OCI-M1 (cell line): ENCODE results near the gene CHST9.
A peak's percentile ranks its signal among the peaks of the same experiment; 100 is the strongest.
"Not testable (repeated sequence)": the region's sequence is repeated elsewhere in the genome, so short reads cannot be mapped to it uniquely, and the experiment has no call there.

Source experiments
- DNase-seq: peaks from one replicate; lab custom pipeline; 2025; lab: John Stamatoyannopoulos, UW

The CHST9 gene

DNA sequence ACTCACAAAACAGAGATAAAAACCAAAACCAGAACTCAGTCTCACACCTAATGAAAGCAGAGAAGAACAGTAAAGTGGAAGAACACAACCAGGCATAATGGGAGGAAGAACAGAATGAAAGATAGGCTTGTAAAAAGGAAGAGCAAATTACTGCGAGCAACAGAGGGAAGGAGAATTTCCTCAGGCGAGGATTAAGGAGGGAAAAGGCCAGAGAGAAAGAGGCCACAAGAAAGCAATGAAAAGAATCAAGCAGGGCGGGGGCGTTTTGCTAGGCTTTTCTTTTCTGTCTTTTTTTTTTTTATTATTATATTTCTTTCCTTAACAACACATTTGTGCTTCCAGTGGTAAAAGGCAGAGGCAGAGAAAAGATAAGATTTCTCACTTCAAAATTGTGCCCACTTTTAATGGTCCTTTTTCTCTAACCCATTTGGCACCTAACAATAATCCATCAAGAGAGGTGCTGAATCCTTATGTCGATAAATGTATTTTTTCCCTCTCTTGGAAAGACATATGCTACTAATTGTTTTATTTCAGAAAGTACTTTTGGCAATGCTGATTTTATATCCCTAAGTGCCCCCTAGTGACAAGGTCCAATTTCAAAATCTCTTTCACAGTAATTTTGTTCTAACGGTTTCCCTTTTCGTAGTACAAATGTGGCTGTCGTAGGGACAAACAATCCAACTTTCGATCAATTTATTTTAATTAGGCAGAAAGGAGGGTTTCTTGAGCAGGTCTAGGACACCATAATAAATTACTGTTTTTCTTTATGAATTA, 180.9 kb downstream of the CHST9 start:
- peak; percentile 74 for DNase-seq

- no peak for DNase-seq
Measured at GRCh38 chr18:26999797-27000196, 185.3 kb downstream of the CHST9 start.

DNA sequence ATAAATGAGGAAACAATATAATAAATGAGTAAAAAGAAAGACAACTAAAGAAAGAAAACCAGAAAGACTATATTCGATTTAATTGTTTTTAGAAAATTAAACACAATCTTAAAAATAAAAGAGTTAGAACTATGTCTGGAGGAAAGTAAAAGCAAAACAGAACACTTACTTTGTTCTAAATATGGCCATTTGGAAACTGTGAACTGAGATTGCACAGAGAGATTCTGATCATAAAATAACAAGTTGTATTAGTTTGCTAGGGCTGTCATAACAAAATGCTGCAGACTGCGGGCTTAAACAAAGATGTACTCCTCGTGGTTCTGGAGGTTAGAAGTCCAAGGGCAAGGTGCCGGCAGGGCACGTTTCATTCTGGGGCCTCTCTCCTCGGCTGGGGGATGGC, 191.5 kb downstream of the CHST9 start:
- DNase-seq, result no peak

GRCh38 chr18:26992926-26993325, 192.2 kb downstream of the CHST9 start:
- no peak for DNase-seq

DNA sequence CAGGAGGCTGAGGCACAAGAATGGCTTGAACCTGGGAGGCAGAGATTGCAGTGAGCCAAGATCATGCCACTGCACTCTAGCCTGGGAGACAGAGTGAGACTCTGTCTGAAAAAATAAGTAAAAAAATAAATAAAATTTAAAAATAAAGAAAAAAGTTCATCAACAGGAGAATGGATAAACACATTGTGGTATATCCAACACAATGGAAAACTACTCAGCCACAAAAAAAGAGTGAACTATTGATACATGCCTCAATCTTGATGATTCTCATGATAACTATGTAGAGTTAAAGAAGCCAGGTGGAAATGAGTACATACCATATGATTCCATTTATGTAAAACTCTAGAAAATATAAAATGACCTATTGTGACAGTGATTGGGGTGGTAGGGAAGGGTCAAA, 195.3 kb downstream of the CHST9 start:
- DNase-seq, result no peak

DNA sequence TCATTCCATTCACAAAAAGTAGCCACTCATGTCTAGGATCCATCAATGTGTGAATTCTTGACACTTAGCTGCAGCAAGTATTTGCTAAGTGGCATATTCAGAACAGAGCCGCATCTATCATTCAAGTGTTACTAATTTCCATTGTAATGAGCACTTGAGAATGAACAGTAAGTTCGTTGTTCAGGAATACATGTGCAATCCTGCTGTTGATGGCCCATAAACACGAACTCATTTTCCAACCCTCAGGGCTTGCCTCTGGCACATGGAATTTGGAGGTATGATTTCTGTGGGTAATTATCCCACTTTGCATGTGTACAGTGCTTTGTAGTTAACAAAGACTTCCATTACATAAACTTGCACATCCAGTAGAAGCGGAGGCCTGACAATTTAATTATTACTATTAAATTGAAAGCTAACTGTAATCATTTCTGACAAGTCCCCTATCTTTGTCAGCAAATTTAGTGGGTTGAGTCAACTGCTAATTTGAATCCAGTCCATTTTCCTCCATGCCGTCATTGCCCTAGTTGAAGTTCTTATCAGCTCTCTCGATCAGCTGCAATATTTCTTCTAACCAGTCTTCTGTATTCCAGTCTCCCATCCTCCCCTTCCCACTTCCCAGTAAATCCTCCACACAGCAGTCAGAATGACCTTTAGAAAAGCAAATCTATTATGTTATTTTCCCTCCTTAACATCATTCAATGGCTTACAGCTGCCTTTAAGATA, 203.6 kb downstream of the CHST9 start:
- DNase-seq, result no peak

GRCh38 chr18:26978812-26979341, 206.2 kb downstream of the CHST9 start:
- DNase-seq, result peak; percentile 50

- DNase-seq, result no peak
Measured at GRCh38 chr18:26977781-26978180, 207.3 kb downstream of the CHST9 start.

DNA sequence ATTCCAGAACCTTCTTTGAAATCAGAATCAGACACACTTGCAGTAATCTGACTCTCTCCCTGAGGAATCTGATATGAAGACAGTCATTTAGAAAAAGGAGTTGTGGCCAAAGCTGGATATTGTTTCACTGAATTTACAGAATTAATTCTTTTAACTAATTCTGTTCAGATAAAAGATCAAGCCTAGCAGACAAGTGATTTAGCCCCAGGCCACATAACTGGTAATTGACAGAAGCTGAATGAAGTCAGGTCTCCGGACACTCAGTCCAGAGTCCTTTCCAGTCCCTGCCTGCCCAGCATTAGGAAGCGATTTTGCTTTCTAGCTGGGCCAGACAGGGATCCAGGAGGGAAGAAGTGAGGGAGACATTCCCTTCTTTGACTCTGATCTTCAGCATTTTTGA, 208.9 kb downstream of the CHST9 start:
- no peak for DNase-seq

DNA sequence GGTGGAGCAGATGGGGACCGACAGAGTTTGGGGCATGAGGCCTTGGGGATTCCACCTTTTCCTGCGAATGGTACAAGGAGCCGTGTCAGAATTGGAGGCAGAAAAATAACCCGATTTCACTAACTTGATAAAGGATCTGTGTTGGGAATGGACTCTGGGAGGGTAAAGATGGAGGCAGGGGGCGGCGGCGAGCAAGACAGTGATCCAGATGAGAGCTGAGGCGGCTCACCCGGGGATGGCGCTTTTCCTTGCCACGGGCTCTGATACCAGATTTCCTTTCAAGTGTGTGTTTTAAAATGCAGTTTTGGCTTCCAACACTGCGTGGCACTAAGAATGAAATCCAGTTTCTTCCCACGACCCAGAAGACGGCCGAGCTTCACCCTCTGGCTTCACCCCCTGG, 212.6 kb downstream of the CHST9 start:
- not testable (repeated sequence) for DNase-seq

- DNase-seq, result no peak
Measured at GRCh38 chr18:26971409-26971808, 213.7 kb downstream of the CHST9 start.

GRCh38 chr18:26970637-26971036, 214.5 kb downstream of the CHST9 start:
- no peak for DNase-seq

DNA sequence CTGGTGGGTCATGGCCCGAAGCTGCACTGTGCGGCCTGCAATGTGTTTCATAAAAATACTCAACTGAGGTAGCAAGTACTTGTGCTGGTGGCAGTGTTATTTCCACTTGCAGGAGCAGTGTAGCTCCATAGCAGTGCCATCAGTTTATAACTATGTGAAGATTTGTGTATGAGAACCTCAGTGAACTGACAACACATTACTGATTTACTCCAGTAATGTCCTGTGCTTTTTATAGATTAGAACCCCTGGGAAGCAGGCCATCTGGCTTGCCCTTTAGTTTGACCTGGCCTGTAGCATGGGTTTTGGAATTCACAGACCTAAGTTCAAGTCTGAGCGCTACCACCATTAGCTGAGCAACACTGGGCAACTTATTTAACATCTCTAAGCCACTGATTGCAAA, 219.9 kb downstream of the CHST9 start:
- no peak for DNase-seq

GRCh38 chr18:26963292-26963691, 221.8 kb downstream of the CHST9 start:
- peak; percentile 10 for DNase-seq

DNA sequence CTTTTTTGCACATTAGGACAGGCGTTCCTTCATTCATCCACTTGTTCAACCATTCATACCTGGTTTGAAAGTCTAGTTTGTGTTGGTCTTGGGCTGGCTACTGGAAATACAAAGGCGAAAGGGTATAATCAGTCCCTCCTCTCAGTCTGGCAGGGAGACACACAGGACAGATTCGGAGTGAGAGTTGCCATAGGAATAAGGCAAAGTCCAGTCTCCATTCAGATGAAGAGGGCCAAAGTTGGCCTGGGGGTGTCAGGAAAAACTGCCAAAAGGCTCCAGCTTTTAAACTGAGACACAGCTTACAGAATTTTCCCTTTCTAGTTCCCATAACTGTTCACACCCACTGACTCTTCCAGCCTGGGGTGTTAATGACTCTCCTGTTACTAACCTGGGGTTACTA, 223.3 kb downstream of the CHST9 start:
- no peak for DNase-seq

GRCh38 chr18:26960911-26961310, 224.2 kb downstream of the CHST9 start:
- DNase-seq, result no peak

GRCh38 chr18:26956863-26957262, 228.2 kb downstream of the CHST9 start:
- DNase-seq, result no peak

DNA sequence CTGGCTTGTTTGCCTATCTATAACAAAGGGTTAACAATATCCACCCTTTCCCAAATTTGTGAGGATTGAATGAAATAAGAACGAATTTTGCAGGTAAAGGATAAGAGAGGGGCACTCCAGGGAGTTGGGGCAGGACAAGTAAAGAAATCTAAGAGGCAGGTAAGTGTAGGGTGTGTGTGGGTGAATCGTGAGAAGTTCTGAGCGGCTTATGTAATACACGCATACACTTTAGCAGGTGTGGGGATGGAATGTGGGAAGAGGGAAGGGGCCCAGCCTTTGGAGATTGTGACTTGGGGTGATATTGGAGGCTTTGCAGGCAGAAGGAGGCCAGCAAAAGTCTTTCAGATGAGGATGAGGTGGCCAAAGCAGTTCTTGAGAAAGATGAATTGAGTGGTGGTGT, 236.4 kb downstream of the CHST9 start:
- DNase-seq, result no peak

- peak; percentile 5 for DNase-seq
Measured at GRCh38 chr18:26943906-26944305, 241.2 kb downstream of the CHST9 start.

GRCh38 chr18:26941584-26941983, 243.5 kb downstream of the CHST9 start:
- no peak for DNase-seq

DNA sequence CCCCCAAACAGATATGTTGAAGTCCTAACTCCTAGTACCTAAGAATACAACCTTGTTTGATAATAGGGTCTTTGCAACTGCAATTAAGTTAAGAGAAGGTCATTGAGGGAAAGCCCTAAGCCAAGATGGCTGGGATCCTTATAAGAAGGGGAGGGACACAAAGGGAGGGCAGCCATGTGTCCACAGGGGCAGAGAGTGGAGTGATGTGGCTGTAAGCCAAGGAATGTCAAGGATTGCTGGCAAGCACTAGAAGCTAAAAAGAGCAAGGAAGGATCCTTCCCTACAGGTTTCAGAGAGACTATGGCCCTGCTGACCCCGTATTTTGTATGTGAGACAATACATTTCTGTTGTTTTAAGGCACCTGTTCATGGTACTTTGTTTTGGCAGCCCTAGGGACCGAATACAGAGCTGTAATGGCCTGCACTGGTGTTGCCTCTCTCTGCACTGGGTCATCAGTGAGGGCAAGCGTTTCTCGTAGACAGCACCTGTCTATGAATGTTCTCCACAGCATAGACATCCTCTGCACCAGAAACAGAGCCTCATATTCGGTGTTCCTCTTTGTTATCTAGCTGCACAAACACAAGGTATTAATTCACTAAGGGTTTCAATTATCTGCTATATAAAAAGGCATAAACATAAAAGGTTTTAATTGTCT, 244.2 kb downstream of the CHST9 start:
- no peak for DNase-seq

DNA sequence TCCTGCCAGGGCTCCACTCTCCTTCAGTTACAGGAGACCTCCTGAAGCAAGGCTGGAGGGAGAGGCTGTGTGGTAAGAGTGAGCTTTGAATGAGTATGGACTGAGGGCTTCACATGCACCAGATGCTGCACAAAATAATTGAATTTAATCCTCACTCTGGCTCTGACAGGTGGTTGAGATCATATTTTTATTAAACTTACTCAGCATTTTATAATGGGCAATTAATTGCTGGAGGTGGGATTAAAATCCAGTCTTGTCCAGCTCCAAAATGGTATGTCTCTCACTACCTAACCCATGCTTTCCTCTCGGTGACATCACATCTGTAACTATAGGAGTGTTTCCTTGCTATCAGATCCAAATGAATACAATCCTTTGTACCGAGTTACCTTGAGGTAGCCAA, 253.4 kb downstream of the CHST9 start:
- DNase-seq, result no peak

GRCh38 chr18:26930630-26931029, 254.5 kb downstream of the CHST9 start:
- no peak for DNase-seq
